Thymus (tissue), 11 donors: ENCODE measurements around the gene TSR3. TPM values are rescaled to one million over a fixed set of nuclear protein-coding genes. Genes with fewer than 3 reads are reported as not detected.

Source experiments
- DNase-seq, 9 donors: peaks; one replicate each; pipeline ENCODE4 v3.0.0-alpha.2; 2013; ENCODE audit warnings: low spot score in 9 of 9, low read depth in 6 of 9, missing footprints in 1 of 9
- H3K27ac ChIP-seq, 2 donors: one replicate each; pipeline ENCODE4 v1.5.1; 2013; ENCODE audit warnings: control low read depth in 1 of 2, low read depth in 1 of 2, low read length in 1 of 2, mild to moderate bottlenecking in 1 of 2, moderate library complexity in 1 of 2
- H3K27me3 ChIP-seq, 2 donors: one replicate each; pipeline ENCODE4 v1.5.1; 2013; ENCODE audit warnings: low read length in 1 of 2; ENCODE audit not compliant: control insufficient read depth in 2 of 2, insufficient read depth in 1 of 2
- H3K36me3 ChIP-seq, 2 donors: one replicate each; pipeline ENCODE4 v1.5.1; 2013; ENCODE audit warnings: low read length in 1 of 2, mild to moderate bottlenecking in 1 of 2, moderate library complexity in 1 of 2; ENCODE audit not compliant: control insufficient read depth in 2 of 2, insufficient read depth in 2 of 2
- H3K4me1 ChIP-seq, 2 donors: one replicate each; pipeline ENCODE4 v1.5.1; 2013; ENCODE audit warnings: low read length in 2 of 2; ENCODE audit not compliant: control insufficient read depth in 2 of 2, insufficient read depth in 2 of 2
- H3K4me3 ChIP-seq, 2 donors: one replicate each; pipeline ENCODE4 v1.5.1; 2013; ENCODE audit warnings: low read length in 2 of 2, control low read depth in 1 of 2, mild to moderate bottlenecking in 1 of 2
- H3K9me3 ChIP-seq, 2 donors: one replicate each; pipeline ENCODE4 v1.5.1; 2013; ENCODE audit warnings: low read length in 1 of 2, mild to moderate bottlenecking in 1 of 2; ENCODE audit not compliant: control insufficient read depth in 2 of 2, insufficient read depth in 1 of 2
- WGBS: extraction: QIAGEN DNeasy Blood & Tissue Kit; methylation state at CpG from one replicate; pipeline ENCODE4 v1.1.7; 2013; 5-methylcytosine and 5-hydroxymethylcytosine counted together
- polyA plus RNA-seq: library from polyadenylated mRNA; stranded (reverse); fragments of 200-250 nt; gene quantifications from one replicate; pipeline ENCODE4 v1.2.3, GENCODE V29; 2013
- total RNA-seq: library from RNA; stranded (reverse); fragments of 120-200 nt; gene quantifications from one replicate; pipeline ENCODE4 v1.2.4, GENCODE V29; 2013
- donor health status: healthy.

TSR3 gene
- total and polyA plus RNA-seq, 2 donors: 38.7 to 46.8 TPM

GRCh38 chr16:1379304-1380076, 27.8 kb upstream of the TSR3 start:
- 6% methylated on average over 95 of the region's 95 CpGs for WGBS
- H3K4me3 ChIP-seq: peak overlapping the region in 1 of 2 donors; percentile 48
- peak overlapping the region in 1 of 2 donors; percentile 42 for H3K27ac ChIP-seq
- H3K36me3 ChIP-seq: peaks cover 34 to 76% of the 10 kb centered on the region in 2 donors
- H3K4me1 ChIP-seq: peaks cover 11 to 14% of the 10 kb centered on the region in 2 donors
- peaks cover 2 to 14% of the 10 kb centered on the region in 2 donors for H3K27me3 ChIP-seq
- no peaks in the 10 kb centered on the region for H3K9me3 ChIP-seq
- peak in 7 of 9 donors; percentile 4 to 64 (median 42) for DNase-seq

- H3K36me3 ChIP-seq: peaks cover 34 to 73% of the 10 kb centered on the region in 2 donors
- H3K4me1 ChIP-seq: peaks cover 11 to 14% of the 10 kb centered on the region in 2 donors
- DNase-seq: peak in 3 of 9 donors; percentile 18 to 39 (median 31)
Observed at GRCh38 chr16:1378804-1379303, 27.2 kb upstream of the TSR3 start.

GRCh38 chr16:1378087-1378803, 26.6 kb upstream of the TSR3 start:
- Histone ChIP-seq H3K9me3 (no peaks in the 10 kb centered on the region), H3K36me3 (peaks cover 28 to 67% of the 10 kb centered on the region in 2 donors), H3K27ac (no peak overlapping the region), H3K27me3 (peaks cover 2 to 14% of the 10 kb centered on the region in 2 donors), H3K4me1 (peaks cover 11 to 14% of the 10 kb centered on the region in 2 donors), H3K4me3 (peak overlapping the region in 1 of 2 donors; percentile 10)
- DNase-seq: no peak
- 93% methylated on average over 25 of the region's 25 CpGs for WGBS

More at GRCh38 chr16:1378804-1379303, 27.2 kb upstream of the TSR3 start:
- no peaks in the 10 kb centered on the region for H3K9me3 ChIP-seq
- peak overlapping the region in 1 of 2 donors; percentile 42 for H3K27ac ChIP-seq
- peaks cover 2 to 14% of the 10 kb centered on the region in 2 donors for H3K27me3 ChIP-seq
- H3K4me3 ChIP-seq: peak overlapping the region; percentile 10 to 48
- 12% methylated on average over 31 of the region's 31 CpGs for WGBS

GRCh38 chr16:1377406-1378010, 25.8 kb upstream of the TSR3 start:
- Histone ChIP-seq H3K27me3 (peaks cover 2 to 14% of the 10 kb centered on the region in 2 donors), H3K27ac (no peak overlapping the region), H3K9me3 (no peaks in the 10 kb centered on the region), H3K4me3 (no peak overlapping the region), H3K4me1 (peaks cover 11 to 14% of the 10 kb centered on the region in 2 donors), H3K36me3 (peaks cover 27 to 61% of the 10 kb centered on the region in 2 donors)
- DNase-seq: no peak
- WGBS: 97% methylated on average over 10 of the region's 10 CpGs

GRCh38 chr16:1375741-1376410, 24.2 kb upstream of the TSR3 start:
- Histone ChIP-seq H3K27ac (no peak overlapping the region), H3K4me1 (peaks cover 11 to 14% of the 10 kb centered on the region in 2 donors), H3K4me3 (no peak overlapping the region), H3K36me3 (peaks cover 25 to 55% of the 10 kb centered on the region in 2 donors), H3K27me3 (peaks cover 2 to 14% of the 10 kb centered on the region in 2 donors), H3K9me3 (no peaks in the 10 kb centered on the region)
- DNase-seq: no peak
- over 99% methylated on average over 19 of the region's 19 CpGs for WGBS

GRCh38 chr16:1375298-1375640, 23.6 kb upstream of the TSR3 start:
- Histone ChIP-seq H3K36me3 (peaks cover 25 to 56% of the 10 kb centered on the region in 2 donors), H3K27me3 (peaks cover 2 to 14% of the 10 kb centered on the region in 2 donors), H3K9me3 (no peaks in the 10 kb centered on the region), H3K4me1 (peaks cover 11 to 14% of the 10 kb centered on the region in 2 donors), H3K4me3 (no peak overlapping the region), H3K27ac (no peak overlapping the region)
- WGBS: 94% methylated on average over 24 of the region's 24 CpGs
- no peak for DNase-seq

GRCh38 chr16:1374418-1375297, 23.0 kb upstream of the TSR3 start:
- WGBS: 97% methylated on average over 46 of the region's 46 CpGs
- Histone ChIP-seq H3K9me3 (no peaks in the 10 kb centered on the region), H3K27ac (no peak overlapping the region), H3K4me3 (no peak overlapping the region), H3K36me3 (peaks cover 30 to 62% of the 10 kb centered on the region in 2 donors), H3K27me3 (peaks cover under 1 to 9% of the 10 kb centered on the region in 2 donors), H3K4me1 (peaks cover 7 to 10% of the 10 kb centered on the region in 2 donors)
- DNase-seq: no peak
